Keratinocyte (primary cell): ENCODE results near the gene NMRAL1. TPM values are rescaled to one million over a fixed set of nuclear protein-coding genes. Genes with fewer than 3 reads are reported as not detected.

Experiments
- DNase-seq: peaks from one replicate; pipeline ENCODE4 v3.0.0-alpha.2; 2011; ENCODE audit warnings: low read depth, missing footprints, low spot score
- FAIRE-seq: peaks from 2 replicates; lab custom pipeline; 2011; peaks lifted over from hg19 to GRCh38; lab: Jason Lieb, UNC
- H2AFZ ChIP-seq: 2 replicates; pipeline ENCODE4 v1.6.0; 2012; ENCODE audit warnings: low read length, control low read depth, inconsistent platforms; ENCODE audit not compliant: control insufficient read depth
- H3K27ac ChIP-seq: 2 replicates; pipeline ENCODE4 v1.5.1; 2011; ENCODE audit warnings: low read length; ENCODE audit not compliant: control insufficient read depth, insufficient read depth
- H3K27me3 ChIP-seq: 3 replicates; pipeline ENCODE4 v1.6.0; 2011; ENCODE audit warnings: low read length; ENCODE audit not compliant: control insufficient read depth, insufficient read depth; ENCODE audit errors: extremely low read depth
- H3K36me3 ChIP-seq, 2 experiments: 2 replicates in 1 of 2; 3 replicates in 1 of 2; pipeline ENCODE4 v1.5.1; 2011; ENCODE audit warnings: low read length in 2 of 2, mild to moderate bottlenecking in 1 of 2; ENCODE audit not compliant: control insufficient read depth in 2 of 2, insufficient read depth in 2 of 2; ENCODE audit errors: extremely low read depth in 1 of 2
- H3K4me1 ChIP-seq: 3 replicates; pipeline ENCODE4 v1.5.1; 2011; ENCODE audit warnings: low read length; ENCODE audit not compliant: control insufficient read depth, insufficient read depth; ENCODE audit errors: extremely low read depth
- H3K4me2 ChIP-seq: 3 replicates; pipeline ENCODE4 v1.6.0; 2011; ENCODE audit warnings: low read depth, low read length; ENCODE audit not compliant: control insufficient read depth, insufficient read depth; ENCODE audit errors: extremely low read depth
- H3K4me3 ChIP-seq, 3 experiments: fragments of 200-600 bp in 1 of 3; sonication (generic) in 1 of 3; 2 replicates in 2 of 3; 3 replicates in 1 of 3; pipeline ENCODE4 v1.5.1; 2011 to 2016; ENCODE audit warnings: low read length in 3 of 3, mild to moderate bottlenecking in 3 of 3, control low read depth in 2 of 3, inconsistent platforms in 1 of 3, low read depth in 1 of 3, mixed read lengths in 1 of 3, mixed run types in 1 of 3, moderate library complexity in 1 of 3; ENCODE audit not compliant: control insufficient read depth in 2 of 3, insufficient read depth in 2 of 3; ENCODE audit errors: extremely low read depth in 1 of 3
- H3K79me2 ChIP-seq: 2 replicates; pipeline ENCODE4 v1.6.0; 2012; ENCODE audit warnings: low read length; ENCODE audit not compliant: control insufficient read depth, insufficient read depth
- H3K9ac ChIP-seq: 3 replicates; pipeline ENCODE4 v1.6.0; 2011; ENCODE audit warnings: low read length; ENCODE audit not compliant: control insufficient read depth, insufficient read depth; ENCODE audit errors: extremely low read depth
- H3K9me1 ChIP-seq: 3 replicates; pipeline ENCODE4 v1.6.0; 2011; ENCODE audit warnings: low read length; ENCODE audit not compliant: control insufficient read depth, insufficient read depth; ENCODE audit errors: extremely low read depth
- H3K9me3 ChIP-seq: 2 replicates; pipeline ENCODE4 v1.5.1; 2012; ENCODE audit warnings: low read depth, low read length; ENCODE audit not compliant: control insufficient read depth
- H4K20me1 ChIP-seq: 3 replicates; pipeline ENCODE4 v1.6.0; 2011; ENCODE audit warnings: low read length; ENCODE audit not compliant: control insufficient read depth, insufficient read depth; ENCODE audit errors: extremely low read depth
- EZH2 ChIP-seq: IDR thresholded peaks from one replicate; pipeline ENCODE4 v1.6.1; 2012; ENCODE audit warnings: inconsistent platforms, mild to moderate bottlenecking, low read length, moderate library complexity
- dilution Hi-C: fragments of 300-500 bp; cut with MboI; formaldehyde crosslinking; loops from one replicate; pipeline ENCODE4 v1.7.0; 2020; ENCODE audit warnings: low sequenced_read_pairs; ENCODE audit not compliant: extremely low pct_ligation_motif_present
- polyA plus RNA-seq, 5 experiments: library from polyadenylated mRNA; depleted of rRNA in 3 of 5; stranded (reverse) in 3 of 5; stranded (forward) in 1 of 5; unstranded in 1 of 5; fragments of >200 nt; gene quantifications; 1 replicate in 1 of 5; 2 replicates in 3 of 5; 3 replicates in 1 of 5; pipeline versions ENCODE4 v1.2.1 to v1.2.3, GENCODE V29; 2011 to 2012; ENCODE audit warnings: missing spikeins in 2 of 5, low read depth in 1 of 5, low replicate concordance in 1 of 5
- TF ChIP-seq, protein P1 (sequence below), 3 experiments: IDR thresholded peaks in 1 of 3; conservative IDR thresholded peaks in 1 of 3; optimal IDR thresholded peaks in 1 of 3; 2 replicates in 2 of 3; 3 replicates in 1 of 3; pipeline versions ENCODE3 to v1.5.1; 2011; ENCODE audit warnings: low read length in 3 of 3, mild to moderate bottlenecking in 3 of 3, moderate library complexity in 2 of 3, control low read depth in 1 of 3, inconsistent platforms in 1 of 3; ENCODE audit not compliant: insufficient read depth in 2 of 3; ENCODE audit errors: extremely low read depth in 1 of 3

NMRAL1 gene
- polyA plus RNA-seq, 1 donor (not counting 4 experiments of a cell fraction or from before 2014, with no cell fraction given) = 39.5 TPM

DNA sequence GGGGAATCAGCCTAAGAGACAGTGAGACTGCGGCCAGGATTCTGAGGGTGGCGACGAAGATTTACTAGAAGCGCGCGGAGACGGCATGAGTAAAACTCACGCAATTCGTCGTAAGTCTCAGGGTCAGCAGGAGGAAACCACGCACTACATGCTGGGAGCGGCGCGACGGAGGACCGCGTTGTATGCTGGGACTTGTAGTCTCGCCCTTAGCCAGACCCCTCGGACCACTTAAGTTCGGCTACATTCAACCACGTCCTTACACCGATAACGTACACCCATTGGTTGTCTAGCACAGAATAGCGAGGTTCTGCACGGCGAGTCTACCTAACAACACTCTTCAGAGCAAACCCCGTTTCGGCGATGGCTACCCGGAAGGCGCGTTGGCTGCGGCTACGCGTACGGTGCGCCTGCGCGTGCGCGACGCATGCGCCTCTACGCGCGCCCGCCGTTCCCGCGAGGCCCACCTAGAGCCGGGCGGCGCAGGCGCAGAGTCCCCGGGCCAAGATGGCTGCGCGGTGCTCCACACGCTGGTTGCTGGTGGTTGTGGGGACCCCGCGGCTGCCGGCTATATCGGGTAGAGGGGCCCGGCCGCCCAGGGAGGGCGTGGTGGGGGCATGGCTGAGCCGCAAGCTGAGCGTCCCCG, 48.9 kb downstream of the NMRAL1 start, which contains the start of gene DNAJA3:
DNAJA3 (plus strand) TSS at position 491 of the 643 bp plus-strand sequence; CDS start at position 505, 14 bp downstream.
- H3K9ac ChIP-seq = peak within 1 kb of the TSS; percentile 94
- peaks cover 0 to 6% of the 10 kb centered on the region in 2 experiments for H3K36me3 ChIP-seq
- DNase-seq = peak; percentile 59
- peaks cover 47% of the 10 kb centered on the region for H3K79me2 ChIP-seq
- H3K4me2 ChIP-seq = peak within 1 kb of the TSS; percentile 99
- no peaks in the 10 kb centered on the region for H3K27me3 ChIP-seq
- H2AFZ ChIP-seq = peak within 1 kb of the TSS; percentile 100
- no peaks in the 10 kb centered on the region for H3K9me3 ChIP-seq
- peaks cover 21% of the 10 kb centered on the region for H3K4me1 ChIP-seq
- dilution Hi-C loops = no loop called here
- no peaks in the 10 kb centered on the region for H4K20me1 ChIP-seq
- peak within 1 kb of the TSS; percentile 99 for H3K27ac ChIP-seq
- FAIRE-seq = peak; percentile 75
- H3K9me1 ChIP-seq = no peaks in the 10 kb centered on the region
- peak within 1 kb of the TSS; percentile 91 to 99 (median 95) for H3K4me3 ChIP-seq
- TF ChIP-seq, protein P1, sequence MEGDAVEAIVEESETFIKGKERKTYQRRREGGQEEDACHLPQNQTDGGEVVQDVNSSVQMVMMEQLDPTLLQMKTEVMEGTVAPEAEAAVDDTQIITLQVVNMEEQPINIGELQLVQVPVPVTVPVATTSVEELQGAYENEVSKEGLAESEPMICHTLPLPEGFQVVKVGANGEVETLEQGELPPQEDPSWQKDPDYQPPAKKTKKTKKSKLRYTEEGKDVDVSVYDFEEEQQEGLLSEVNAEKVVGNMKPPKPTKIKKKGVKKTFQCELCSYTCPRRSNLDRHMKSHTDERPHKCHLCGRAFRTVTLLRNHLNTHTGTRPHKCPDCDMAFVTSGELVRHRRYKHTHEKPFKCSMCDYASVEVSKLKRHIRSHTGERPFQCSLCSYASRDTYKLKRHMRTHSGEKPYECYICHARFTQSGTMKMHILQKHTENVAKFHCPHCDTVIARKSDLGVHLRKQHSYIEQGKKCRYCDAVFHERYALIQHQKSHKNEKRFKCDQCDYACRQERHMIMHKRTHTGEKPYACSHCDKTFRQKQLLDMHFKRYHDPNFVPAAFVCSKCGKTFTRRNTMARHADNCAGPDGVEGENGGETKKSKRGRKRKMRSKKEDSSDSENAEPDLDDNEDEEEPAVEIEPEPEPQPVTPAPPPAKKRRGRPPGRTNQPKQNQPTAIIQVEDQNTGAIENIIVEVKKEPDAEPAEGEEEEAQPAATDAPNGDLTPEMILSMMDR (optimal IDR thresholded peaks at IDR 0.05 in 1 of 3, IDR thresholded peaks at IDR 0.05 in 1 of 3, conservative IDR thresholded peaks at IDR 0.05 in 1 of 3; ENCODE audit: extremely low read depth in 1 of 3, insufficient read depth in 2 of 3, low read length in 3 of 3) = no peak
- TF ChIP-seq EZH2 = no peak

DNA sequence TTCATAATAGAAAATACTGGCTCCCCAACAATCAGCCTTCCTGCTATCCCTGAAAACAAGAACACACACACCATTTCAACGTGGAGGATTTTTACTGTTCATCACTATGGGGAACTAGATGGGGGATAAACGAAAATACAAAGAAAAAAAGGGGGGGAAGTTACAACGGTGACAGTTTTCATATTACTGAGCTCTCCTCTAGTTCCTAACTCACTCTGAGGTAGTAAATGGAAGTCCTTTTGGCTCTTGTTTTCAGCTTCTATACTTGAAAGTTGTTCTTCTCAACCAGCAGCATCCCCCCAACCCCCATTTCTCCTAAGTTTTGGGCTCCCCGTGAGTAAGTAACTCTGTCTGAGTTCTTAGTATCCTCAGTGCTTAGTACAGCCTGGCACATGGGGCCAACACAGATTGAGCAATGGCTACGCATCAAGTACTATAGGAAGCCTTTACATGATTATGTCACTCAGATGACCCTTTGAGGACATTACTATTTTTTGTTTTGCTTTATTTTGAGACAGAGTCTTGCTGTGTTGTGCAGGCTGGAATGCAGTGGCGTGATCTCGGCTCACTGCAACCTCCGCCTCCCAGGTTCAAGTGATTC, 53.8 kb downstream of the NMRAL1 start:
- no peaks in the 10 kb centered on the region for H3K36me3 ChIP-seq
- no peak overlapping the region for H2AFZ ChIP-seq
- H3K4me1 ChIP-seq = peaks cover 4% of the 10 kb centered on the region
- H3K9me3 ChIP-seq = no peaks in the 10 kb centered on the region
- dilution Hi-C loops = no loop called here
- no peaks in the 10 kb centered on the region for H3K27me3 ChIP-seq
- no peak overlapping the region for H3K9ac ChIP-seq
- H3K27ac ChIP-seq = no peak overlapping the region
- H3K79me2 ChIP-seq = peaks cover 2% of the 10 kb centered on the region
- no peak overlapping the region for H3K4me3 ChIP-seq
- H3K4me2 ChIP-seq = no peak overlapping the region
- H3K9me1 ChIP-seq = no peaks in the 10 kb centered on the region
- FAIRE-seq (no peak), DNase-seq (no peak)
- H4K20me1 ChIP-seq = no peaks in the 10 kb centered on the region
- no peak for TF ChIP-seq EZH2
- TF ChIP-seq, protein P1 (optimal IDR thresholded peaks at IDR 0.05 in 1 of 3, IDR thresholded peaks at IDR 0.05 in 1 of 3, conservative IDR thresholded peaks at IDR 0.05 in 1 of 3; ENCODE audit: extremely low read depth in 1 of 3, insufficient read depth in 2 of 3, low read length in 3 of 3) = no peak
